ENCODE results near the gene PARD3.
A peak's percentile ranks its signal among the peaks of the same experiment; 100 is the strongest.

The PARD3 gene

DNA sequence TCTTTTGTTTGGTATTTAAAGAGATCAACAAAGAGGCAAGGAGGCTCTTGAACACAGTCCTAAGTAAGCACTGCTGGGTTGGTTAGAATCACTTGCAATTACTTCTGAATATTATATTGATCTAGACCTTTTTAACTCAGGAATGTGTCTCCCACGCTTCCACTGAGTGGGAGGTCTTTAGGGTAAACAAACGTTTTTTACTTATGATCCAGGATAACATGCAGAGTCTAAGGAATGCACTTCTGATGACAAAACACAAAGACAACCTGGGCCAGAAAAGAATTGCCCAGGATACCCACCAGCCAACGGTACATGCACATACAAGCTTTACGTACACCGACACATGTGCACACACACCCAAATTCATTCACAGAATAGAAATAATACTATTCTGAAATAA, 626.9 kb downstream of the PARD3 start:
- Histone ChIP-seq H3K4me1 (ENCODE audit: control insufficient read depth, insufficient read depth, low read length) (peaks cover 77% of the 10 kb centered on the region), H3K27me3 (ENCODE audit: control insufficient read depth, insufficient read depth, low read length, poor library complexity, severe bottlenecking) (no peaks in the 10 kb centered on the region), H3K9me3 (ENCODE audit: control insufficient read depth, low read length) (no peaks in the 10 kb centered on the region), H3K27ac (ENCODE audit: insufficient read depth, low read depth, low read length, poor library complexity, severe bottlenecking) (no peak overlapping the region), H3K36me3 (ENCODE audit: control insufficient read depth, insufficient read depth, low read length) (no peaks in the 10 kb centered on the region), H3K4me3 (ENCODE audit: insufficient read depth, low read depth, low read length) (no peak overlapping the region)
- WGBS, 2 experiments = 88 to 92% methylated on average over 5 of the region's 5 CpGs

DNA sequence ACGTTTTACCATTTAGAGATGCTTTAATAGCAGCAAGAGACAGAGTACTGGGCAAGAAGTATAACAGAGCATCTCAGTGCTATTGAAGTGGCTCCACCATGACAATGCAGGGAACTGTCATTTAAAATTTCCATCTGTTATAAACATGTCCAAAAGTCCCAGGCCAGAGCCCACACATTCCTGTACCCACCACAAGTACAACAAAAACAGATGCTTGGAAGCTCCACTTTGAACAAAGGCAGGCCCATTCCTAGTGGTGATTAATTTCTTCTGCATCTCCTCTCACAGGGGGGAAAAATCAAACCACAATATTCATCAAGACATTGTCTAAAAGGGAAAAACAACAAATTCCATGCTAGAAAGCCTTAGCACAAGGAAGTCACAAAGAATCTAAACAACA, 627.9 kb downstream of the PARD3 start:
- Histone ChIP-seq H3K4me3 (ENCODE audit: insufficient read depth, low read depth, low read length) (no peak overlapping the region), H3K9me3 (ENCODE audit: control insufficient read depth, low read length) (no peaks in the 10 kb centered on the region), H3K4me1 (ENCODE audit: control insufficient read depth, insufficient read depth, low read length) (peaks cover 76% of the 10 kb centered on the region), H3K27me3 (ENCODE audit: control insufficient read depth, insufficient read depth, low read length, poor library complexity, severe bottlenecking) (no peaks in the 10 kb centered on the region), H3K27ac (ENCODE audit: insufficient read depth, low read depth, low read length, poor library complexity, severe bottlenecking) (peak overlapping the region; percentile 73), H3K36me3 (ENCODE audit: control insufficient read depth, insufficient read depth, low read length) (no peaks in the 10 kb centered on the region)
- WGBS, 2 experiments = 64 to 78% methylated on average over 1 of the region's 1 CpG

DNA sequence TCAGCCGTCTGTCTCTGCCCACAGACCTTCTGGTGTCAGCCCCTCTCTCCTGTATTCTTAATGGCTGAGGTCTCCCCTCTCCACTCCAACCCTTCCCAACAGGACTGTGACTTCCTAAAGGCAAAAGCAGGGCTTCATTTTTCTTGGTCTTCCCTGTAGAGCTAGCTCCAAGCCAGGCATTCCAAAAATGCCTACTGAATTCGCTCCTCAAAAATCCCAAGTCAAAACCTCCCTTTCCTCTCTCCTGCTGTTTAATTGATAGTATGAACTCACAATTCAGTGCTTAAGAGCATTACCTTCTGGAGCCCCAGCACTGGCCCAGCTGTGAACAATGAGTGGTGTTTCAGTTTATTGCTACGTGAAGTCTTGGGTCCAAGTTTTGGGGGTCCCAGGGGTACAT, 628.4 kb downstream of the PARD3 start:
- Histone ChIP-seq H3K4me1 (ENCODE audit: control insufficient read depth, insufficient read depth, low read length) (peaks cover 77% of the 10 kb centered on the region), H3K27me3 (ENCODE audit: control insufficient read depth, insufficient read depth, low read length, poor library complexity, severe bottlenecking) (no peaks in the 10 kb centered on the region), H3K36me3 (ENCODE audit: control insufficient read depth, insufficient read depth, low read length) (no peaks in the 10 kb centered on the region), H3K27ac (ENCODE audit: insufficient read depth, low read depth, low read length, poor library complexity, severe bottlenecking) (peak overlapping the region; percentile 73), H3K4me3 (ENCODE audit: insufficient read depth, low read depth, low read length) (no peak overlapping the region), H3K9me3 (ENCODE audit: control insufficient read depth, low read length) (no peaks in the 10 kb centered on the region)
- 45 to 52% methylated on average over 3 of the region's 3 CpGs for WGBS, 2 experiments

DNA sequence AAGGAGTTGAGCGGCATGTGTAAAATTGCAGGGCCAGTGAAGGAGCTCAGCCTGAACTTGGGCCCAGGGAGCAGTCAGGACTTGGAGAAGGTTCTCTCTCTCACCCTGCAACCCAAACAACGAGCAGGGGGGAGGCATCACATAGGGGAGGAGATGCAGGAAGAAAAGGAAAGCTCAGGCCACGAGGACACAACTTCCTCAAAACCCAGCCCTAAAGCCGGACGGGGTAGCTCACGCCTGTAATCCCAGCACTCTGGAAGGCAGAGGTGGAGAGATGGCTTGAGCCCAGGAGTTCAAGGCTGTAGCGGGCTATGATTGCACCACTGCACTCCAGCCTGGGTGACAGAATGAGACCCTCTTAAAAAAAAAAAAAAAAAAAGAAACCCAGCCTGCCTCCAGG, 629.1 kb downstream of the PARD3 start:
- H3K36me3 ChIP-seq (ENCODE audit: control insufficient read depth, insufficient read depth, low read length) = no peaks in the 10 kb centered on the region
- H3K9me3 ChIP-seq (ENCODE audit: control insufficient read depth, low read length) = no peaks in the 10 kb centered on the region
- 74 to 80% methylated on average over 7 of the region's 7 CpGs for WGBS, 2 experiments
- peaks cover 73% of the 10 kb centered on the region for H3K4me1 ChIP-seq (ENCODE audit: control insufficient read depth, insufficient read depth, low read length)
- no peaks in the 10 kb centered on the region for H3K27me3 ChIP-seq (ENCODE audit: control insufficient read depth, insufficient read depth, low read length, poor library complexity, severe bottlenecking)
- H3K4me3 ChIP-seq (ENCODE audit: insufficient read depth, low read depth, low read length) = no peak overlapping the region
- H3K27ac ChIP-seq (ENCODE audit: insufficient read depth, low read depth, low read length, poor library complexity, severe bottlenecking) = no peak overlapping the region

DNA sequence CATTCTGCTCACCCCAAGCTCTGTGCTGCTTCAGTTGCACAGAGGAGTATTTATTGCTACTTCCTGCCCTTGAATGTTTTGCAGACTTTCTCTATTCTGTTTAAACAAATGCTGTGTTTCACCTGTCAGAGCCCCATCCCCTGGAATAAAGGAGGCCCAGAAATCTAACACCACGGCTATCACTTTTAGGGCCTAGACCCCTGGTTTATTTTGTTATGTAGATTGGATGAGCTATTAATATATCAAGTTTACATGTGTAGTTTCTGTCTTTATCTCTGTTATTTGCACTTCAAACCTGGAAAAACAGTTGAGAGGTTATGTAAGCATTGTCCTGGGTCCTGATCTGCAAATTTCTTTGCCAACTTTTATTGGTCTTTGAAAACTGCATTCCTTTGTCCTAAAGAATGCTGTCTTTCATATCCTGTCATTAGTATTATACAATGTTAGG, 630.1 kb downstream of the PARD3 start:
- Histone ChIP-seq H3K4me1 (ENCODE audit: control insufficient read depth, insufficient read depth, low read length) (peaks cover 63% of the 10 kb centered on the region), H3K27ac (ENCODE audit: insufficient read depth, low read depth, low read length, poor library complexity, severe bottlenecking) (no peak overlapping the region), H3K4me3 (ENCODE audit: insufficient read depth, low read depth, low read length) (no peak overlapping the region), H3K27me3 (ENCODE audit: control insufficient read depth, insufficient read depth, low read length, poor library complexity, severe bottlenecking) (no peaks in the 10 kb centered on the region), H3K9me3 (ENCODE audit: control insufficient read depth, low read length) (no peaks in the 10 kb centered on the region), H3K36me3 (ENCODE audit: control insufficient read depth, insufficient read depth, low read length) (no peaks in the 10 kb centered on the region)
- no CpG with 5 or more reads among the region's 1 CpG for WGBS, 2 experiments

DNA sequence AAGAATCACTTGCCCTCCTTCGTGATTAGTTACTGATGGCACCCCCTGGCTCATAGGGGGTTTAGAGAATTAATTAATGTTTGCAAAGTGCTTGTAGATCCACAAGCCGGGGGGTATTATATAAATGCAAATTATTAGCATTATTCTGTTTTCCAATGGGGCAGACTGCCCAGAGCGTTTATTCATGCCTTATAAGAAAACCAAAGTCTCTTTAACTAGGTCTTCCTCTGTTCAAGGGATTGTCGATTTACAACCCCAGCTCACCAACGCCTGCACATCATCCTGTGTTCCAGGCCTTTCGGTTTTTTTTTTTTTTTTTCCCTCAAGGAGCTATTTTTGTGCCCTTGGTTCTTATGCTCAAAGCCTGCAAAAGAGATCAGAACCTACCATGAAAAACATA, 630.7 kb downstream of the PARD3 start:
- Histone ChIP-seq H3K36me3 (ENCODE audit: control insufficient read depth, insufficient read depth, low read length) (no peaks in the 10 kb centered on the region), H3K27me3 (ENCODE audit: control insufficient read depth, insufficient read depth, low read length, poor library complexity, severe bottlenecking) (no peaks in the 10 kb centered on the region), H3K9me3 (ENCODE audit: control insufficient read depth, low read length) (no peaks in the 10 kb centered on the region), H3K4me3 (ENCODE audit: insufficient read depth, low read depth, low read length) (no peak overlapping the region), H3K4me1 (ENCODE audit: control insufficient read depth, insufficient read depth, low read length) (peaks cover 57% of the 10 kb centered on the region), H3K27ac (ENCODE audit: insufficient read depth, low read depth, low read length, poor library complexity, severe bottlenecking) (no peak overlapping the region)
- 62 to 69% methylated on average over 5 to 6 of the region's 6 CpGs for WGBS, 2 experiments

DNA sequence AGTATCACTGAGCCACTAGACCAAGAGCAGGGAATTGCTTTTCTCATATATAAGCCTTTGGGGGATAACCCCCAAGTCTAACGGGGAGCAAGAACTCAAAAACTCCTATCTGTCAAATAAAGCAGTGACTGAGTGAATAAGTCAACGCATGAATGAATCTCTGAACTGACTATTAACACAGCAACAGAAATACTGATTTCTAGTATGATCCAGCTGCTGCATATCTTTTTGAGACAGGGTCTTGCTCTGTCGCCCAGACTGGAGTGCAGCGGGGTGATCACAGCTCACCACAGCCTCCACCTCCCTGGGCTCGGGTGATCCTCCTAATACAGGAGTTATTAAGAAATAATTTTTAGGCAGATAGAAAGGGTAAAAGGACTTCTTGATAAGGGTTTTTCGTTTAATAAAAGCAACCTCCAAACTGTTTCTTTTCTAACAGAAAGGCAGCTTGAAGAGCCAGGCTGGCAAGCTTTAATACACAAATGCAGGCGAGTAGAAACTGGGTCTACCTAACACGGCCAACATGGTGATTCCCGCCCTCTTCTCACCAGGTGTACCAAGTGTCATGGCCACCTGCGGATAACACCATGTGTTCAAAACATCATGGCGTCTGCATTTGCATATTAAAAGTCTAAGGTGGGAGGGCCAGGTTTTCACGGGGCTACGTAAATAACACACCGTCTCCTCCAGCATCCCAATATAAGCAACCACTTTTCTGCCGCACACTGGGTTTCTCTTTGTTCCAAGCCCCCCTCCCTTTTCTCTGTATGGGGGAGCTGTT, 631.9 kb downstream of the PARD3 start:
- peaks cover 64% of the 10 kb centered on the region for H3K4me1 ChIP-seq (ENCODE audit: control insufficient read depth, insufficient read depth, low read length)
- no peak overlapping the region for H3K4me3 ChIP-seq (ENCODE audit: insufficient read depth, low read depth, low read length)
- no peaks in the 10 kb centered on the region for H3K27me3 ChIP-seq (ENCODE audit: control insufficient read depth, insufficient read depth, low read length, poor library complexity, severe bottlenecking)
- H3K9me3 ChIP-seq (ENCODE audit: control insufficient read depth, low read length) = no peaks in the 10 kb centered on the region
- H3K36me3 ChIP-seq (ENCODE audit: control insufficient read depth, insufficient read depth, low read length) = no peaks in the 10 kb centered on the region
- 58 to 65% methylated on average over 15 of the region's 15 CpGs for WGBS, 2 experiments
- no peak overlapping the region for H3K27ac ChIP-seq (ENCODE audit: insufficient read depth, low read depth, low read length, poor library complexity, severe bottlenecking)

DNA sequence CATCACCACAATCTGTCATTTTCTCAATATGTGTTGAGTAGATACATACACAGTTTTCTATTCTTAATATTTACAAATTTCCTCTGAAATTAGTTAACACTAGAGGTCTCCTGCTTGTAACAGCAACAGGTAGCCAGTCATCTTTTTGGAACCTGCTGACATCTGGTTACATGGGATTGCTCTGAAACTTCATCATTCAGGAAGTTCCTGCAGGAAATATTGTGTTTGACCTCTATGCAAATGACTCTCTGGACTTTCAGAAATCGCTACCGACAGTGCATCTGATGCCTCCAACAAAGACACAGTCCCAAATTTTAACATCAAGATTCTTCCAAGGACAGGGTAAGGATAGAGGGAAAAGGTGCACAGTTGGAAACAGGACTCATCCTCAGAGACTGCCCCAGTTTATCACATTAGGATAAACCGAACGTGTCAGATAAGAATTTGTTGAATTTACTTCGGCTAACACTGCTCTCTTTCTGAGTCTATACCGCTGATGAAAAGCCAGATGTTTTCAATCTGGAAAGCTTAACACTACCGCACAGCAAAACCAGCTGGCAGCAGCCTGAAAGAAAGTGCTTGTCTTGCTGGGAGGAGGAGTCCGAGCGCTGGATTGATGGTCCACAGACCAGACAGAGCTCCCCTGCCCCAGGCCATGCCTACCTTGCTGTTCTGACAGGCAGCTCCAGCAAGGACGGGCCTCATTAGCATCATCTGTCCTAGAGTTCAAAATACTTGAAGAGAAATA, 633.4 kb downstream of the PARD3 start:
- Histone ChIP-seq H3K27ac (ENCODE audit: insufficient read depth, low read depth, low read length, poor library complexity, severe bottlenecking) (no peak overlapping the region), H3K9me3 (ENCODE audit: control insufficient read depth, low read length) (no peaks in the 10 kb centered on the region), H3K27me3 (ENCODE audit: control insufficient read depth, insufficient read depth, low read length, poor library complexity, severe bottlenecking) (no peaks in the 10 kb centered on the region), H3K4me1 (ENCODE audit: control insufficient read depth, insufficient read depth, low read length) (peaks cover 61% of the 10 kb centered on the region), H3K4me3 (ENCODE audit: insufficient read depth, low read depth, low read length) (no peak overlapping the region), H3K36me3 (ENCODE audit: control insufficient read depth, insufficient read depth, low read length) (no peaks in the 10 kb centered on the region)
- WGBS, 2 experiments = 72 to 73% methylated on average over 10 of the region's 10 CpGs

DNA sequence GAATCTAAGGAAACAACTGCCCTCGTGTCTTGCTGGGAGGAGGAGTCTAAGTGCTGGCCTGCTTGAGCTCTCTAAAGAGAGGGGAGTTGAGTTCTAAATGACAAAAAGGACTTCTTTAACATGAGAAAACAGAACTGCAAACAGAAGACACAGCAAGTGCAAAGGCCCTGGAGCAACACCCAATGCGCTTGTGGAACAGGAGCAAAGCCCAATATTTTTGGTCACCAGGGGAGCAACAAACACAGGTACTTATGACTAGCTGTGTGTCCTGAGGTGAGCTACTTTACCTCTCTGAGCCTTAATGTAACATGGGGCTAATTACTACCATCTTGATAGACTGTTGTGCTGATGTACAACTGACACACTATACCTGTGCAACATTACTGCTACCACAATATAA, 634.3 kb downstream of the PARD3 start:
- WGBS, 2 experiments = 72 to 74% methylated on average over 2 of the region's 2 CpGs
- Histone ChIP-seq H3K27me3 (ENCODE audit: control insufficient read depth, insufficient read depth, low read length, poor library complexity, severe bottlenecking) (no peaks in the 10 kb centered on the region), H3K36me3 (ENCODE audit: control insufficient read depth, insufficient read depth, low read length) (no peaks in the 10 kb centered on the region), H3K4me1 (ENCODE audit: control insufficient read depth, insufficient read depth, low read length) (peaks cover 52% of the 10 kb centered on the region), H3K4me3 (ENCODE audit: insufficient read depth, low read depth, low read length) (no peak overlapping the region), H3K27ac (ENCODE audit: insufficient read depth, low read depth, low read length, poor library complexity, severe bottlenecking) (no peak overlapping the region), H3K9me3 (ENCODE audit: control insufficient read depth, low read length) (no peaks in the 10 kb centered on the region)

DNA sequence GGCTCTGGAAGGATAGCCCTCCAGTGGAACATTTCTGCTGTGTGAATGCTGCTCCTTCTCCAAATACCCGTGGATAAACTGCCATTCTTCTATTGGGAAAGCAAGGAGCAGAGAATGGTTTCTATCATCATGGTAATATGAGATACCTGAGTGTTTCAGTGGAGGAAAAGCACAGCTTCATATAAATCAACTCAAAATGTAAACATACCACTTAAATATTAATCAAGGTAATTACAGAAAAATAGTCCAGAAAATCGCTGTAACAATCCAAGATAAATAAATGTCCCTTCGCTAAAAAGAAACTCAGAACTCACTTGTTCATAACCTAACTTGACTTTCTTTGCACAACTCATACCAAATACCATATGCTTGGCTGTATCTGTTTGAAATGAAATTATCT, 635.8 kb downstream of the PARD3 start:
- H3K27ac ChIP-seq (ENCODE audit: insufficient read depth, low read depth, low read length, poor library complexity, severe bottlenecking) = no peak overlapping the region
- no peaks in the 10 kb centered on the region for H3K9me3 ChIP-seq (ENCODE audit: control insufficient read depth, low read length)
- H3K4me3 ChIP-seq (ENCODE audit: insufficient read depth, low read depth, low read length) = no peak overlapping the region
- H3K27me3 ChIP-seq (ENCODE audit: control insufficient read depth, insufficient read depth, low read length, poor library complexity, severe bottlenecking) = no peaks in the 10 kb centered on the region
- H3K4me1 ChIP-seq (ENCODE audit: control insufficient read depth, insufficient read depth, low read length) = peaks cover 40% of the 10 kb centered on the region
- 90 to 93% methylated on average over 2 to 3 of the region's 3 CpGs for WGBS, 2 experiments
- H3K36me3 ChIP-seq (ENCODE audit: control insufficient read depth, insufficient read depth, low read length) = no peaks in the 10 kb centered on the region

Data from ectodermal cell (in vitro differentiated cells).